SK-N-SH (cell line): ENCODE measurements around the gene CLDN14.

Experiments
- POLR2AphosphoS5 ChIP-seq: IDR thresholded peaks from 2 replicates; pipeline ENCODE4 v1.6.1; 2012; ENCODE audit warnings: low read depth, low read length
- RAD21 ChIP-seq: IDR thresholded peaks from 2 replicates; pipeline ENCODE4 v1.6.1; 2012; ENCODE audit warnings: mild to moderate bottlenecking, low read length
- RCOR1 ChIP-seq: fragments of 150-350 bp; IDR thresholded peaks from 2 replicates; pipeline ENCODE4 v1.6.1; 2017; ENCODE audit warnings: antibody characterized with exemption, low read length
- TAF1 ChIP-seq: IDR thresholded peaks from 2 replicates; pipeline ENCODE4 v1.6.1; 2012; ENCODE audit warnings: low read depth, mild to moderate bottlenecking, low read length, moderate library complexity, borderline replicate concordance
- TCF12 ChIP-seq: IDR thresholded peaks from 2 replicates; pipeline ENCODE4 v1.4.0; 2012
- TF ChIP-seq, protein P1 (sequence below): IDR thresholded peaks from 2 replicates; pipeline ENCODE4 v1.6.1; 2012; ENCODE audit warnings: mild to moderate bottlenecking, low read depth, low read length, moderate library complexity
- TF ChIP-seq, protein P2 (sequence below): fragments of 200-600 bp; sonication (generic); IDR thresholded peaks from 2 replicates; pipeline ENCODE4 v1.6.1; 2017; ENCODE audit warnings: antibody characterized with exemption, mild to moderate bottlenecking, moderate library complexity
- TF ChIP-seq, protein P3 (sequence below): fragments of 150-350 bp; IDR thresholded peaks from 2 replicates; pipeline ENCODE4 v1.6.1; 2016; ENCODE audit warnings: mild to moderate bottlenecking, low read depth, low read length
- TF ChIP-seq, protein P4 (sequence below): IDR thresholded peaks from 2 replicates; pipeline ENCODE4 v1.4.0; 2012; ENCODE audit warnings: low read depth

DNA sequence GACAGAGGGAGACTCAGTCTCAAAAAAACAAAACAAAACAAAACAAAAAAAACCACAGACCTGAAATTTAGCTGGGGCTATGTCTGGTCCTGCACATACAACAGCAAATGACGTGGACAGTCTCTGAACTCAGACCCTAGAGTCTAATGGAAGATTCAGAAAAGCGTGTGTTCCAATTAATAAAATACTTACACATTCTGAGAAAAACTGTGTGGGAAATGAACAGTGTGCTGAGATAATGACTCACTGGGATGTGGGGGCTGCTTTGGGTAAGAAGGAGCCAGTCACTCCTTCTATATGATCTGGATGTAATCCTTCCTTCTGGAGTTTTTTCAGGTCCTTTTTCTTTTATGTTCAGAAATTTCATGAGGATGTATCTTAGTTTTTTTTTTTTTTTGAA lies 29.4 kb downstream of the CLDN14 start:
- no peak for TF ChIP-seq TCF12
- TF ChIP-seq, protein P1, sequence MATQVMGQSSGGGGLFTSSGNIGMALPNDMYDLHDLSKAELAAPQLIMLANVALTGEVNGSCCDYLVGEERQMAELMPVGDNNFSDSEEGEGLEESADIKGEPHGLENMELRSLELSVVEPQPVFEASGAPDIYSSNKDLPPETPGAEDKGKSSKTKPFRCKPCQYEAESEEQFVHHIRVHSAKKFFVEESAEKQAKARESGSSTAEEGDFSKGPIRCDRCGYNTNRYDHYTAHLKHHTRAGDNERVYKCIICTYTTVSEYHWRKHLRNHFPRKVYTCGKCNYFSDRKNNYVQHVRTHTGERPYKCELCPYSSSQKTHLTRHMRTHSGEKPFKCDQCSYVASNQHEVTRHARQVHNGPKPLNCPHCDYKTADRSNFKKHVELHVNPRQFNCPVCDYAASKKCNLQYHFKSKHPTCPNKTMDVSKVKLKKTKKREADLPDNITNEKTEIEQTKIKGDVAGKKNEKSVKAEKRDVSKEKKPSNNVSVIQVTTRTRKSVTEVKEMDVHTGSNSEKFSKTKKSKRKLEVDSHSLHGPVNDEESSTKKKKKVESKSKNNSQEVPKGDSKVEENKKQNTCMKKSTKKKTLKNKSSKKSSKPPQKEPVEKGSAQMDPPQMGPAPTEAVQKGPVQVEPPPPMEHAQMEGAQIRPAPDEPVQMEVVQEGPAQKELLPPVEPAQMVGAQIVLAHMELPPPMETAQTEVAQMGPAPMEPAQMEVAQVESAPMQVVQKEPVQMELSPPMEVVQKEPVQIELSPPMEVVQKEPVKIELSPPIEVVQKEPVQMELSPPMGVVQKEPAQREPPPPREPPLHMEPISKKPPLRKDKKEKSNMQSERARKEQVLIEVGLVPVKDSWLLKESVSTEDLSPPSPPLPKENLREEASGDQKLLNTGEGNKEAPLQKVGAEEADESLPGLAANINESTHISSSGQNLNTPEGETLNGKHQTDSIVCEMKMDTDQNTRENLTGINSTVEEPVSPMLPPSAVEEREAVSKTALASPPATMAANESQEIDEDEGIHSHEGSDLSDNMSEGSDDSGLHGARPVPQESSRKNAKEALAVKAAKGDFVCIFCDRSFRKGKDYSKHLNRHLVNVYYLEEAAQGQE: no peak
- TF ChIP-seq, protein P2, sequence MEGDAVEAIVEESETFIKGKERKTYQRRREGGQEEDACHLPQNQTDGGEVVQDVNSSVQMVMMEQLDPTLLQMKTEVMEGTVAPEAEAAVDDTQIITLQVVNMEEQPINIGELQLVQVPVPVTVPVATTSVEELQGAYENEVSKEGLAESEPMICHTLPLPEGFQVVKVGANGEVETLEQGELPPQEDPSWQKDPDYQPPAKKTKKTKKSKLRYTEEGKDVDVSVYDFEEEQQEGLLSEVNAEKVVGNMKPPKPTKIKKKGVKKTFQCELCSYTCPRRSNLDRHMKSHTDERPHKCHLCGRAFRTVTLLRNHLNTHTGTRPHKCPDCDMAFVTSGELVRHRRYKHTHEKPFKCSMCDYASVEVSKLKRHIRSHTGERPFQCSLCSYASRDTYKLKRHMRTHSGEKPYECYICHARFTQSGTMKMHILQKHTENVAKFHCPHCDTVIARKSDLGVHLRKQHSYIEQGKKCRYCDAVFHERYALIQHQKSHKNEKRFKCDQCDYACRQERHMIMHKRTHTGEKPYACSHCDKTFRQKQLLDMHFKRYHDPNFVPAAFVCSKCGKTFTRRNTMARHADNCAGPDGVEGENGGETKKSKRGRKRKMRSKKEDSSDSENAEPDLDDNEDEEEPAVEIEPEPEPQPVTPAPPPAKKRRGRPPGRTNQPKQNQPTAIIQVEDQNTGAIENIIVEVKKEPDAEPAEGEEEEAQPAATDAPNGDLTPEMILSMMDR: no peak
- TF ChIP-seq RAD21: no peak
- TF ChIP-seq TAF1: no peak
- TF ChIP-seq, protein P3, sequence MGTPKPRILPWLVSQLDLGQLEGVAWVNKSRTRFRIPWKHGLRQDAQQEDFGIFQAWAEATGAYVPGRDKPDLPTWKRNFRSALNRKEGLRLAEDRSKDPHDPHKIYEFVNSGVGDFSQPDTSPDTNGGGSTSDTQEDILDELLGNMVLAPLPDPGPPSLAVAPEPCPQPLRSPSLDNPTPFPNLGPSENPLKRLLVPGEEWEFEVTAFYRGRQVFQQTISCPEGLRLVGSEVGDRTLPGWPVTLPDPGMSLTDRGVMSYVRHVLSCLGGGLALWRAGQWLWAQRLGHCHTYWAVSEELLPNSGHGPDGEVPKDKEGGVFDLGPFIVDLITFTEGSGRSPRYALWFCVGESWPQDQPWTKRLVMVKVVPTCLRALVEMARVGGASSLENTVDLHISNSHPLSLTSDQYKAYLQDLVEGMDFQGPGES: no peak
- no peak for TF ChIP-seq RCOR1
- TF ChIP-seq, protein P4, sequence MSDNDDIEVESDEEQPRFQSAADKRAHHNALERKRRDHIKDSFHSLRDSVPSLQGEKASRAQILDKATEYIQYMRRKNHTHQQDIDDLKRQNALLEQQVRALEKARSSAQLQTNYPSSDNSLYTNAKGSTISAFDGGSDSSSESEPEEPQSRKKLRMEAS: no peak
- TF ChIP-seq POLR2AphosphoS5: no peak
